HG03521 (cell line): ENCODE measurements around the gene SLC4A5.

ENCODE experiments used
- ATAC-seq: cut with Tn5 transposase; IDR thresholded peaks from one replicate; pipeline ENCODE4 v1.9.1; 2021; ENCODE audit warnings: mild to moderate bottlenecking, moderate library complexity; ENCODE audit not compliant: unreplicated experiment

The SLC4A5 gene

GRCh38 chr2:74278694-74279093, 64.5 kb downstream of the SLC4A5 start:
- ATAC-seq, result no peak

- ATAC-seq, result no peak
Measured at GRCh38 chr2:74278176-74278575, 65.0 kb downstream of the SLC4A5 start.

GRCh38 chr2:74275228-74275627, 68.0 kb downstream of the SLC4A5 start:
- no peak for ATAC-seq

GRCh38 chr2:74269667-74270066, 73.5 kb downstream of the SLC4A5 start:
- ATAC-seq, result no peak

GRCh38 chr2:74267068-74267467, 76.1 kb downstream of the SLC4A5 start:
- no peak for ATAC-seq

- ATAC-seq, result no peak
Measured at GRCh38 chr2:74264281-74264680, 78.9 kb downstream of the SLC4A5 start.

GRCh38 chr2:74262681-74263080, 80.5 kb downstream of the SLC4A5 start:
- no peak for ATAC-seq

- no peak for ATAC-seq
Measured at GRCh38 chr2:74261204-74261864, 81.9 kb downstream of the SLC4A5 start.

GRCh38 chr2:74260495-74260894, 82.7 kb downstream of the SLC4A5 start:
- ATAC-seq, result no peak

- ATAC-seq, result no peak
Measured at GRCh38 chr2:74259733-74260132, 83.5 kb downstream of the SLC4A5 start.

GRCh38 chr2:74259191-74259590, 84.0 kb downstream of the SLC4A5 start:
- no peak for ATAC-seq

- no peak for ATAC-seq
Measured at GRCh38 chr2:74255660-74256213, 87.5 kb downstream of the SLC4A5 start.

- no peak for ATAC-seq
Measured at GRCh38 chr2:74253971-74254310, 89.3 kb downstream of the SLC4A5 start.

- ATAC-seq, result no peak
Measured at GRCh38 chr2:74253306-74253970, 89.8 kb downstream of the SLC4A5 start.

GRCh38 chr2:74252862-74253261, 90.4 kb downstream of the SLC4A5 start:
- no peak for ATAC-seq

GRCh38 chr2:74252036-74252435, 91.2 kb downstream of the SLC4A5 start:
- no peak for ATAC-seq

- ATAC-seq, result no peak
Measured at GRCh38 chr2:74250189-74250631, 93.0 kb downstream of the SLC4A5 start.

- no peak for ATAC-seq
Measured at GRCh38 chr2:74249406-74250122, 93.7 kb downstream of the SLC4A5 start.

GRCh38 chr2:74246496-74247195, 96.6 kb downstream of the SLC4A5 start:
- no peak for ATAC-seq

GRCh38 chr2:74244286-74244685, 98.9 kb downstream of the SLC4A5 start:
- no peak for ATAC-seq
